Measurements from ENCODE around the gene IL1RAPL2.

The IL1RAPL2 gene

DNA sequence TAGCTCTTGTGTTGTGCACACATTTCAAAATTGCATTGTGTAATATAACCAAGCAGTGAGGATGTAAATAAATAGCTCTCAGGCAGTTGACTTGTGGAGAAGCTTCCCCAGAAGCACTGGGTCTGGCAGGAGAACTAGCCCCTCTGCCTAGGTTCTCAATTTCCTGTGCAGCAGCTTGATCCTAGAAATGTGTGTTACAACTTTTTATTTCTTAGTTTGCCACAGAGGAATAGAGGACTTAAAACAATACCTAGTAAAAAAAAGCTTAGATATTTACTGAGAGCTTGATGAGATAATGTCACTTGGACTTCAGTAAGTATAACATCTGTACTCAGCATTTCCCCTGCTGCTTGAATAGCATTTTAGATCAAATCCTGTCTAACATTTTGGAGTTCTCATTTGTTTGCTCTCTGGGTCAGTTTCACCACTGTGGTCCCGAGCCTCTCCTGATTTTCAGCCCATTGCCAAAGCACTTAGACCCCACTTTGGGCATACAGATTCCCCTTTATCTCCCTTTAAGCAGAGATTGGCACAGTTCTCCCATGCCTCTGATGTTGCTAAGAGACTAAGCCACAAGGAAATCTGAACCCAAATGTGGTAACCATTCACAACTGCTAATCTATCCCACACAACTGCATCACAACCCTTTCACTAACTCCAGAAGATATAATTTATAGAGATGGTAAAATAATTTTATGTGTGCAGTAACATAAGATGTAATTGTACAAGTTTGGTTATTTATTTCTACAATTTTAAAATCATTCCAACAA is 1158.2 kb downstream of the IL1RAPL2 start:
- no peak overlapping the region for H3K4me2 ChIP-seq (ENCODE audit: low read length)
- H3K4me3 ChIP-seq (ENCODE audit: low read length), result no peak overlapping the region
- H4K20me1 ChIP-seq (ENCODE audit: control insufficient read depth, insufficient read depth, low read depth, low read length), result no peaks in the 10 kb centered on the region
- H3K36me3 ChIP-seq (ENCODE audit: control insufficient read depth, low read length), result no peaks in the 10 kb centered on the region
- no peaks in the 10 kb centered on the region for H3K27me3 ChIP-seq (ENCODE audit: control insufficient read depth, low read length)
- H3K79me2 ChIP-seq (ENCODE audit: control insufficient read depth, low read length), result no peaks in the 10 kb centered on the region
- TF ChIP-seq, protein P1, sequence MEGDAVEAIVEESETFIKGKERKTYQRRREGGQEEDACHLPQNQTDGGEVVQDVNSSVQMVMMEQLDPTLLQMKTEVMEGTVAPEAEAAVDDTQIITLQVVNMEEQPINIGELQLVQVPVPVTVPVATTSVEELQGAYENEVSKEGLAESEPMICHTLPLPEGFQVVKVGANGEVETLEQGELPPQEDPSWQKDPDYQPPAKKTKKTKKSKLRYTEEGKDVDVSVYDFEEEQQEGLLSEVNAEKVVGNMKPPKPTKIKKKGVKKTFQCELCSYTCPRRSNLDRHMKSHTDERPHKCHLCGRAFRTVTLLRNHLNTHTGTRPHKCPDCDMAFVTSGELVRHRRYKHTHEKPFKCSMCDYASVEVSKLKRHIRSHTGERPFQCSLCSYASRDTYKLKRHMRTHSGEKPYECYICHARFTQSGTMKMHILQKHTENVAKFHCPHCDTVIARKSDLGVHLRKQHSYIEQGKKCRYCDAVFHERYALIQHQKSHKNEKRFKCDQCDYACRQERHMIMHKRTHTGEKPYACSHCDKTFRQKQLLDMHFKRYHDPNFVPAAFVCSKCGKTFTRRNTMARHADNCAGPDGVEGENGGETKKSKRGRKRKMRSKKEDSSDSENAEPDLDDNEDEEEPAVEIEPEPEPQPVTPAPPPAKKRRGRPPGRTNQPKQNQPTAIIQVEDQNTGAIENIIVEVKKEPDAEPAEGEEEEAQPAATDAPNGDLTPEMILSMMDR (IDR thresholded peaks at IDR 0.05; ENCODE audit: low read depth, low read length, poor library complexity, severe bottlenecking), result no peak
- no peak for TF ChIP-seq EZH2phosphoT487 (IDR thresholded peaks at IDR 0.05; ENCODE audit: borderline replicate concordance, low read length)
- no peaks in the 10 kb centered on the region for H3K4me1 ChIP-seq (ENCODE audit: control insufficient read depth, low read length)
- no peaks in the 10 kb centered on the region for H3F3A ChIP-seq (ENCODE audit: control insufficient read depth, insufficient read depth)
- no peak overlapping the region for H3K27ac ChIP-seq (ENCODE audit: low read depth, low read length)
- no peaks in the 10 kb centered on the region for H3K9me3 ChIP-seq (ENCODE audit: control insufficient read depth, insufficient read depth, low read length)
- no peaks in the 10 kb centered on the region for H3K9me2 ChIP-seq (replicated peaks; ENCODE audit: control insufficient read depth, low read length)

DNA sequence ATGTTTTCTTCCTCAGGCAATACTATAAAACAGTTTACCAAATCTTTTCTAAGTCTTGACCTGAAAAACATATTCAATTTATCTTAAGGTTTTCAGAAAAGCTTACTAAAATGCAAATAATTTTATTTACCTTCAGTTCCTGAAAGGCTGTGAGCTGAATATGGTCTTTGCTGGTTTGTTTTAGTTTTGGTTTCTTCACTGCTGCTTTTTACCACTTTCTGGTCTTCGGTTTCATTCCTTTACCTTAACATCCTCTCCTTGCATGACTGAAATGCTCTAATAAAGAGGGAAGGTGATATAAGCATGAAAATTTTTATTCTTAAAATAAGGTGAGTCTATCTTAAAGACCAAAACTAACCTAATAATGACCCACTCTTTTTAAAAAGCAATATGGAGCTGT is 1159.2 kb downstream of the IL1RAPL2 start:
- H3K4me2 ChIP-seq (ENCODE audit: low read length), result no peak overlapping the region
- no peak overlapping the region for H3K4me3 ChIP-seq (ENCODE audit: low read length)
- H3K27ac ChIP-seq (ENCODE audit: low read depth, low read length), result no peak overlapping the region

DNA sequence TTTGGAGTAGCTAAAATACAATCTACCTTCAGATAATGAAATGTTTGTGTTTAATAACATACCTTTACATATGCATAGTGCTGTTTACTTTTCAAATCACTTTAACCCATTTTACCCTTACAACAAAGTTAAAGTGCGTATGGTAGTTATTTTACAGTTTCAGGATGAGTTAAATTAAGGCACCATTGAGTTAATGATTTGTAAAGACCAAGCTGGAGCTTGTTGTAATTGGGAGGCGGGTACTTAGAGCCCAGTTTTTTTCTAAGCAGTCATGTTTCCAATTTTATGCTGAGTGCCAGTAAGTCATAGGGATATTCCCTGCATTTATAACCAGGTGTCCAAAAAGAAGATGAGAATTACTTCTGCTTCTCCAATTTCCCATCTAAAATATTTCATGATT is 1172.2 kb downstream of the IL1RAPL2 start:
- Histone ChIP-seq H3K27me3 (ENCODE audit: control insufficient read depth, low read length) (no peaks in the 10 kb centered on the region), H3K4me3 (ENCODE audit: low read length) (no peak overlapping the region), H3K9me2 (replicated peaks; ENCODE audit: control insufficient read depth, low read length) (no peaks in the 10 kb centered on the region), H3K4me2 (ENCODE audit: low read length) (no peak overlapping the region), H4K20me1 (ENCODE audit: control insufficient read depth, insufficient read depth, low read depth, low read length) (no peaks in the 10 kb centered on the region), H3K4me1 (ENCODE audit: control insufficient read depth, low read length) (no peaks in the 10 kb centered on the region), H3K9me3 (ENCODE audit: control insufficient read depth, insufficient read depth, low read length) (no peaks in the 10 kb centered on the region), H3K36me3 (ENCODE audit: control insufficient read depth, low read length) (no peaks in the 10 kb centered on the region), H3F3A (ENCODE audit: control insufficient read depth, insufficient read depth) (no peaks in the 10 kb centered on the region), H3K27ac (ENCODE audit: low read depth, low read length) (no peak overlapping the region), H3K79me2 (ENCODE audit: control insufficient read depth, low read length) (no peaks in the 10 kb centered on the region)
- TF ChIP-seq, protein P1 (IDR thresholded peaks at IDR 0.05; ENCODE audit: low read depth, low read length, poor library complexity, severe bottlenecking), result no peak
- TF ChIP-seq EZH2phosphoT487 (IDR thresholded peaks at IDR 0.05; ENCODE audit: borderline replicate concordance, low read length), result no peak

More for the DNA sequence above, 1159.2 kb downstream of the IL1RAPL2 start:
- Histone ChIP-seq H3F3A (ENCODE audit: control insufficient read depth, insufficient read depth) (no peaks in the 10 kb centered on the region), H3K9me3 (ENCODE audit: control insufficient read depth, insufficient read depth, low read length) (no peaks in the 10 kb centered on the region), H3K27me3 (ENCODE audit: control insufficient read depth, low read length) (no peaks in the 10 kb centered on the region), H3K9me2 (replicated peaks; ENCODE audit: control insufficient read depth, low read length) (no peaks in the 10 kb centered on the region), H4K20me1 (ENCODE audit: control insufficient read depth, insufficient read depth, low read depth, low read length) (no peaks in the 10 kb centered on the region), H3K4me1 (ENCODE audit: control insufficient read depth, low read length) (no peaks in the 10 kb centered on the region), H3K79me2 (ENCODE audit: control insufficient read depth, low read length) (no peaks in the 10 kb centered on the region), H3K36me3 (ENCODE audit: control insufficient read depth, low read length) (no peaks in the 10 kb centered on the region)
- no peak for TF ChIP-seq EZH2phosphoT487 (IDR thresholded peaks at IDR 0.05; ENCODE audit: borderline replicate concordance, low read length)
- TF ChIP-seq, protein P1 (IDR thresholded peaks at IDR 0.05; ENCODE audit: low read depth, low read length, poor library complexity, severe bottlenecking), result no peak

Measured in DOHH2 (cell line).